HEK293 (cell line): ENCODE measurements around the gene SLC38A1.

ENCODE experiments used
- CTCF ChIA-PET: fragments of 350-600 bp; formaldehyde crosslinking; extraction: SDS; loops from one replicate; lab custom pipeline; 2021; ENCODE audit warnings: antibody characterized with exemption; lab: Yijun Ruan, JAX
- POLR2A ChIA-PET: fragments of 300-600 bp; formaldehyde crosslinking; extraction: SDS; loops from one replicate; lab custom pipeline; 2020; ENCODE audit warnings: antibody characterized with exemption, inconsistent platforms; lab: Yijun Ruan, JAX
- H3K27ac ChIP-seq: fragments of 200-500 bp; sonication (Bioruptor generic); 2 replicates; pipeline ENCODE4 v1.5.1; 2014; ENCODE audit warnings: low read depth, low read length, control low read depth, inconsistent platforms; ENCODE audit errors: extremely low read depth
- H3K36me3 ChIP-seq, 2 experiments: fragments of 200-500 bp in 1 of 2; sonication (Bioruptor generic) in 1 of 2; 1 replicate in 1 of 2; 2 replicates in 1 of 2; pipeline ENCODE4 v1.5.1; 2014 to 2017; ENCODE audit warnings: inconsistent platforms in 2 of 2, low read length in 2 of 2; ENCODE audit not compliant: control insufficient read depth in 2 of 2, insufficient read depth in 1 of 2
- H3K4me1 ChIP-seq: fragments of 200-500 bp; sonication (Bioruptor generic); 2 replicates; pipeline ENCODE4 v1.5.1; 2014; ENCODE audit warnings: mild to moderate bottlenecking, low read length, inconsistent platforms; ENCODE audit not compliant: control insufficient read depth, insufficient read depth
- H3K4me3 ChIP-seq: 2 replicates; pipeline ENCODE4 v1.5.1; 2011; ENCODE audit warnings: low read depth, mild to moderate bottlenecking, control low read depth, low read length, moderate library complexity
- H3K9me3 ChIP-seq: fragments of 200-500 bp; sonication (Bioruptor generic); 2 replicates; pipeline ENCODE4 v1.5.1; 2014; ENCODE audit warnings: low read depth, low read length, inconsistent platforms; ENCODE audit not compliant: control insufficient read depth, insufficient read depth
- SCRT2 ChIP-seq: fragments of 450-650 bp; formaldehyde crosslinking; IDR thresholded peaks from 2 replicates; pipeline ENCODE4 v1.5.1; 2016; ENCODE audit warnings: missing biosample characterization, missing genetic modification characterization
- SETDB1 ChIP-seq: IDR thresholded peaks from one replicate; pipeline ENCODE4 v1.6.1; 2017; ENCODE audit warnings: mild to moderate bottlenecking, low read length, moderate library complexity, mixed read lengths; ENCODE audit not compliant: insufficient read length
- WT1 ChIP-seq: fragments of 450-650 bp; formaldehyde crosslinking; IDR thresholded peaks from 2 replicates; pipeline ENCODE4 v1.5.1; 2016; ENCODE audit warnings: missing biosample characterization, missing genetic modification characterization
- ZFP69B ChIP-seq: fragments of 450-650 bp; formaldehyde crosslinking; IDR thresholded peaks from 2 replicates; pipeline ENCODE4 v1.5.1; 2016; ENCODE audit warnings: missing biosample characterization, missing genetic modification characterization
- ZIC2 ChIP-seq: fragments of 450-650 bp; formaldehyde crosslinking; IDR thresholded peaks from 2 replicates; pipeline ENCODE4 v1.5.1; 2016; ENCODE audit warnings: missing biosample characterization, missing genetic modification characterization
- ZNF112 ChIP-seq: fragments of 450-650 bp; formaldehyde crosslinking; IDR thresholded peaks from 2 replicates; pipeline ENCODE4 v1.5.0; 2017; ENCODE audit warnings: missing biosample characterization, missing genetic modification characterization
- ZNF121 ChIP-seq: fragments of 450-650 bp; formaldehyde crosslinking; IDR thresholded peaks from 2 replicates; pipeline ENCODE4 v1.5.1; 2016; ENCODE audit warnings: missing biosample characterization, missing genetic modification characterization
- ZNF175 ChIP-seq: fragments of 450-650 bp; formaldehyde crosslinking; IDR thresholded peaks from 2 replicates; pipeline ENCODE4 v1.5.1; 2016; ENCODE audit warnings: missing biosample characterization, missing genetic modification characterization
- ZNF266 ChIP-seq: fragments of 450-650 bp; formaldehyde crosslinking; IDR thresholded peaks from 2 replicates; pipeline ENCODE4 v1.5.1; 2016; ENCODE audit warnings: missing biosample characterization, missing genetic modification characterization, low read depth
- ZNF510 ChIP-seq: fragments of 450-650 bp; formaldehyde crosslinking; IDR thresholded peaks from 2 replicates; pipeline ENCODE4 v1.5.1; 2018; ENCODE audit warnings: mild to moderate bottlenecking, missing genetic modification characterization, missing biosample characterization; ENCODE audit not compliant: insufficient replicate concordance
- ZNF521 ChIP-seq: fragments of 450-650 bp; formaldehyde crosslinking; IDR thresholded peaks from 2 replicates; pipeline ENCODE4 v1.5.1; 2017; ENCODE audit warnings: missing biosample characterization, mild to moderate bottlenecking, missing genetic modification characterization
- ZNF529 ChIP-seq: fragments of 450-650 bp; formaldehyde crosslinking; IDR thresholded peaks from 2 replicates; pipeline ENCODE4 v1.5.1; 2017; ENCODE audit warnings: missing genetic modification characterization, missing biosample characterization; ENCODE audit not compliant: insufficient replicate concordance
- ZNF548 ChIP-seq: fragments of 450-650 bp; formaldehyde crosslinking; IDR thresholded peaks from 2 replicates; pipeline ENCODE4 v1.5.1; 2016; ENCODE audit warnings: missing biosample characterization, missing genetic modification characterization
- ZNF558 ChIP-seq: fragments of 450-650 bp; formaldehyde crosslinking; IDR thresholded peaks from 2 replicates; pipeline ENCODE4 v1.5.1; 2016; ENCODE audit warnings: missing biosample characterization, missing genetic modification characterization
- ZNF76 ChIP-seq: fragments of 450-650 bp; formaldehyde crosslinking; IDR thresholded peaks from 2 replicates; pipeline ENCODE4; 2016; ENCODE audit warnings: low read depth, missing biosample characterization, missing genetic modification characterization, borderline replicate concordance
- ZNF777 ChIP-seq: fragments of 450-650 bp; formaldehyde crosslinking; IDR thresholded peaks from 2 replicates; pipeline ENCODE4 v1.5.1; 2017; ENCODE audit warnings: missing biosample characterization, missing genetic modification characterization, borderline replicate concordance
- TF ChIP-seq, protein P1 (sequence below): fragments of 450-650 bp; formaldehyde crosslinking; IDR thresholded peaks from 2 replicates; pipeline ENCODE4 v1.5.1; 2016; ENCODE audit warnings: missing biosample characterization, missing genetic modification characterization
- TF ChIP-seq, protein P2 (sequence below): fragments of 450-650 bp; formaldehyde crosslinking; IDR thresholded peaks from 2 replicates; pipeline ENCODE4 v1.5.1; 2017; ENCODE audit warnings: missing biosample characterization, missing genetic modification characterization
- TF ChIP-seq, protein P3 (sequence below): fragments of 450-650 bp; formaldehyde crosslinking; IDR thresholded peaks from 2 replicates; pipeline ENCODE4 v1.5.1; 2016; ENCODE audit warnings: missing biosample characterization, missing genetic modification characterization, borderline replicate concordance
- TF ChIP-seq, protein P4 (sequence below): fragments of 450-650 bp; formaldehyde crosslinking; IDR thresholded peaks from 2 replicates; pipeline ENCODE4 v1.5.1; 2016; ENCODE audit warnings: missing biosample characterization, missing genetic modification characterization
- TF ChIP-seq, protein P5 (sequence below): fragments of 450-650 bp; formaldehyde crosslinking; IDR thresholded peaks from 2 replicates; pipeline ENCODE4; 2016; ENCODE audit warnings: missing biosample characterization, missing genetic modification characterization

The SLC38A1 gene

DNA sequence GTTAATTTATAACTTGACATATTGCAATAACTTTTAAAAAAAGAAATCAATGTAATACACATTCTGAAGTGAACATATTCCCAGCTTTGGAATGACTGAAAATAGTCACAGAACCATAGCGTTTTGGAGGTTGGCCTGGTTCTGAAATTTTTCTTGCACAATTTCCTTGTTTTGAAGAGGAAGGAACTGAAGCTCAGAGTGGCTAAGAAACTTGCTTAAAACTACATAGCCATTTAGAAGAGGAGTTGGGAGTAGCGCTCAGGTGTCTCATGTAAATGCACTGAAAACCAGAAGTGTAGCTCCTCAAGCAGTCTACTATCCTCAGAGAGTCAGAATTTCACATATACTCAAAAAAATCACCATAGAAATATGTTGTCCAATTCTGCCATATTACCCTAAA lies 41.2 kb downstream of the SLC38A1 start (continued):
- TF ChIP-seq ZNF548, result no peak
- no peak for TF ChIP-seq ZIC2 (tag by site-specific recombination)
- TF ChIP-seq, protein P1, sequence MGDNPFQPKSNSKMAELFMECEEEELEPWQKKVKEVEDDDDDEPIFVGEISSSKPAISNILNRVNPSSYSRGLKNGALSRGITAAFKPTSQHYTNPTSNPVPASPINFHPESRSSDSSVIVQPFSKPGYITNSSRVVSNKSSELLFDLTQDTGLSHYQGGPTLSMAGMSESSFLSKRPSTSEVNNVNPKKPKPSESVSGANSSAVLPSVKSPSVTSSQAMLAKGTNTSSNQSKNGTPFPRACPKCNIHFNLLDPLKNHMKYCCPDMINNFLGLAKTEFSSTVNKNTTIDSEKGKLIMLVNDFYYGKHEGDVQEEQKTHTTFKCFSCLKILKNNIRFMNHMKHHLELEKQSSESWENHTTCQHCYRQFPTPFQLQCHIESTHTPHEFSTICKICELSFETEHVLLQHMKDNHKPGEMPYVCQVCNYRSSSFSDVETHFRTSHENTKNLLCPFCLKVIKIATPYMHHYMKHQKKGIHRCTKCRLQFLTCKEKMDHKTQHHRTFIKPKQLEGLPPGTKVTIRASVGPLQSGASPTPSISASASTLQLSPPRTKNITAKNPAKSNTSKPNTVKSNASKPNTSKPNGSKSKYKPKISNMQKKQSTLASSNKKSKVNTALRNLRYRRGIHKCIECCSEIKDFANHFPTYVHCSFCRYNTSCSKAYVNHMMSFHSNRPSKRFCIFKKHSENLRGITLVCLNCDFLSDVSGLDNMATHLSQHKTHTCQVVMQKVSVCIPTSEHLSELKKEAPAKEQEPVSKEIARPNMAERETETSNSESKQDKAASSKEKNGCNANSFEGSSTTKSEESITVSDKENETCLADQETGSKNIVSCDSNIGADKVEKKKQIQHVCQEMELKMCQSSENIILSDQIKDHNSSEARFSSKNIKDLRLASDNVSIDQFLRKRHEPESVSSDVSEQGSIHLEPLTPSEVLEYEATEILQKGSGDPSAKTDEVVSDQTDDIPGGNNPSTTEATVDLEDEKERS (tag by site-specific recombination), result no peak

DNA sequence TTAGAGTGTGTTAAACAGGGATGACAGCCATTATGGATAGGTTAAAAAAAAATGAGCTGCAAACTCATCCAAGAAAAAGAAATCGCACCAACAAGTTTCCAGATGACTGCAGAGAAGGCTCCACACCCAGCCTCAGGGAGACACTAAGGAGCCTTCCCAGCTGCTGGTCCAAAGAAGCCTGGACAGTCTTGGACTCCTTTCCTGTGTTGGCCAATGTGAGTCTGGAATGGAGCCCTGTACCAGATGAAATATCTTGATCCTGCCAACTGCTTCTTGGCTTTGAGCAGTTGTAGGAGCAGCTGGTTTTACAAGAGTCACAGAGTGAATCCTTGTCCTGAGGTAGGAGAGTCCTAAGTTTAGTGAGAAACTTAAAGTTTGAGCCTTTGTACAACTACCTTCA lies 44.5 kb downstream of the SLC38A1 start:
- TF ChIP-seq ZNF175 (tag by site-specific recombination) (no peak), ZNF121 (no peak), ZIC2 (tag by site-specific recombination) (no peak), ZNF777 (tag by site-specific recombination) (no peak), ZFP69B (tag by site-specific recombination) (no peak), ZNF529 (no peak), ZNF266 (no peak), ZNF510 (tag by site-specific recombination) (no peak), WT1 (no peak), SETDB1 (no peak), ZNF521 (tag by site-specific recombination) (no peak), ZNF558 (no peak), ZNF76 (tag by site-specific recombination) (no peak), SCRT2 (tag by site-specific recombination) (no peak), ZNF112 (tag by site-specific recombination) (no peak)
- TF ChIP-seq, protein P2, sequence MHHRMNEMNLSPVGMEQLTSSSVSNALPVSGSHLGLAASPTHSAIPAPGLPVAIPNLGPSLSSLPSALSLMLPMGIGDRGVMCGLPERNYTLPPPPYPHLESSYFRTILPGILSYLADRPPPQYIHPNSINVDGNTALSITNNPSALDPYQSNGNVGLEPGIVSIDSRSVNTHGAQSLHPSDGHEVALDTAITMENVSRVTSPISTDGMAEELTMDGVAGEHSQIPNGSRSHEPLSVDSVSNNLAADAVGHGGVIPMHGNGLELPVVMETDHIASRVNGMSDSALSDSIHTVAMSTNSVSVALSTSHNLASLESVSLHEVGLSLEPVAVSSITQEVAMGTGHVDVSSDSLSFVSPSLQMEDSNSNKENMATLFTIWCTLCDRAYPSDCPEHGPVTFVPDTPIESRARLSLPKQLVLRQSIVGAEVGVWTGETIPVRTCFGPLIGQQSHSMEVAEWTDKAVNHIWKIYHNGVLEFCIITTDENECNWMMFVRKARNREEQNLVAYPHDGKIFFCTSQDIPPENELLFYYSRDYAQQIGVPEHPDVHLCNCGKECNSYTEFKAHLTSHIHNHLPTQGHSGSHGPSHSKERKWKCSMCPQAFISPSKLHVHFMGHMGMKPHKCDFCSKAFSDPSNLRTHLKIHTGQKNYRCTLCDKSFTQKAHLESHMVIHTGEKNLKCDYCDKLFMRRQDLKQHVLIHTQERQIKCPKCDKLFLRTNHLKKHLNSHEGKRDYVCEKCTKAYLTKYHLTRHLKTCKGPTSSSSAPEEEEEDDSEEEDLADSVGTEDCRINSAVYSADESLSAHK (tag by site-specific recombination), result no peak
- TF ChIP-seq, protein P3, sequence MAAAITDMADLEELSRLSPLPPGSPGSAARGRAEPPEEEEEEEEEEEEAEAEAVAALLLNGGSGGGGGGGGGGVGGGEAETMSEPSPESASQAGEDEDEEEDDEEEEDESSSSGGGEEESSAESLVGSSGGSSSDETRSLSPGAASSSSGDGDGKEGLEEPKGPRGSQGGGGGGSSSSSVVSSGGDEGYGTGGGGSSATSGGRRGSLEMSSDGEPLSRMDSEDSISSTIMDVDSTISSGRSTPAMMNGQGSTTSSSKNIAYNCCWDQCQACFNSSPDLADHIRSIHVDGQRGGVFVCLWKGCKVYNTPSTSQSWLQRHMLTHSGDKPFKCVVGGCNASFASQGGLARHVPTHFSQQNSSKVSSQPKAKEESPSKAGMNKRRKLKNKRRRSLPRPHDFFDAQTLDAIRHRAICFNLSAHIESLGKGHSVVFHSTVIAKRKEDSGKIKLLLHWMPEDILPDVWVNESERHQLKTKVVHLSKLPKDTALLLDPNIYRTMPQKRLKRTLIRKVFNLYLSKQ (tag by site-specific recombination), result no peak
- TF ChIP-seq, protein P4, sequence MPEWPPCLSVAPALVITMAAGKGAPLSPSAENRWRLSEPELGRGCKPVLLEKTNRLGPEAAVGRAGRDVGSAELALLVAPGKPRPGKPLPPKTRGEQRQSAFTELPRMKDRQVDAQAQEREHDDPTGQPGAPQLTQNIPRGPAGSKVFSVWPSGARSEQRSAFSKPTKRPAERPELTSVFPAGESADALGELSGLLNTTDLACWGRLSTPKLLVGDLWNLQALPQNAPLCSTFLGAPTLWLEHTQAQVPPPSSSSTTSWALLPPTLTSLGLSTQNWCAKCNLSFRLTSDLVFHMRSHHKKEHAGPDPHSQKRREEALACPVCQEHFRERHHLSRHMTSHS (tag by site-specific recombination), result no peak
- TF ChIP-seq, protein P5, sequence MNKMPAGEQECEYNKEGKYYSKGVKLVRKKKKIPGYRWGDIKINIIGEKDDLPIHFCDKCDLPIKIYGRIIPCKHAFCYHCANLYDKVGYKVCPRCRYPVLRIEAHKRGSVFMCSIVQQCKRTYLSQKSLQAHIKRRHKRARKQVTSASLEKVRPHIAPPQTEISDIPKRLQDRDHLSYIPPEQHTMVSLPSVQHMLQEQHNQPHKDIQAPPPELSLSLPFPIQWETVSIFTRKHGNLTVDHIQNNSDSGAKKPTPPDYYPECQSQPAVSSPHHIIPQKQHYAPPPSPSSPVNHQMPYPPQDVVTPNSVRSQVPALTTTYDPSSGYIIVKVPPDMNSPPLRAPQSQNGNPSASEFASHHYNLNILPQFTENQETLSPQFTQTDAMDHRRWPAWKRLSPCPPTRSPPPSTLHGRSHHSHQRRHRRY (tag by site-specific recombination), result no peak
- H3K4me3 ChIP-seq, result no peak overlapping the region
- CTCF ChIA-PET, result interaction anchor here (1.7 kb wide), 1 partner anchor 10 kb away, joined by 4 read pairs; no protein-coding TSS in a partner anchor
- no peak overlapping the region for H3K27ac ChIP-seq
- POLR2A ChIA-PET, result no interaction called here
- no peaks in the 10 kb centered on the region for H3K9me3 ChIP-seq
- peaks cover 4 to 56% of the 10 kb centered on the region in 2 experiments; a peak in 2 of 3 replicates for H3K36me3 ChIP-seq
- H3K4me1 ChIP-seq, result no peaks in the 10 kb centered on the region
